ENCODE measurements around the gene ANKRD34C.

The ANKRD34C gene

DNA sequence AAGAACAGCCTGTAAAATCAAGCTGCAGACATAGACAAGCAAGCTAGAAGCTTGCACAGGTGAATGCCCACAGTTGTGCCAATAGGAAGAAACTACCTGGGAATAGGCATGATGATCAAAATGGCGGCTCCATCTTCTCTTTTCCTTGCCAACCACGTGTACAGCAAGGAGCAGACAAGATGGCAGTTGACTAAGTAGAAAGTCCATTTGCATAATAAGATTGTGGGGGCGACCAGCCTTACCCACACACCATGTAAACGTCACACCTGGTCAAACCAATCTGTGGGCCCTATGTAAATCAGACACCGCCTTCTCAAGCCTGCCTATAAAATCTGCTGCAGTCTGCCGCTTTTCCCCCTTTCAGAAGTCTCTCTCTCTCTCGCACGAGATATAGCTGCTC is 25.1 kb upstream of the ANKRD34C start:
- no peak overlapping the region for H3K4me2 ChIP-seq (ENCODE audit: low read depth, low read length)
- H3K9ac ChIP-seq (ENCODE audit: low read length): no peak overlapping the region
- H3K9me3 ChIP-seq (replicated peaks; ENCODE audit: insufficient read depth, low read length): no peaks in the 10 kb centered on the region
- H3K4me1 ChIP-seq (ENCODE audit: low read length): no peaks in the 10 kb centered on the region
- TF ChIP-seq EZH2 (optimal IDR thresholded peaks at IDR 0.05; ENCODE audit: low read depth, low read length) (no peak), CTCF (IDR thresholded peaks at IDR 0.05; ENCODE audit: low read length) (no peak), EZH2phosphoT487 (IDR thresholded peaks at IDR 0.05; ENCODE audit: low read length) (no peak)
- H3K27me3 ChIP-seq (replicated peaks; ENCODE audit: insufficient read depth, low read length): no peaks in the 10 kb centered on the region
- H3K27ac ChIP-seq (ENCODE audit: low read length): no peak overlapping the region
- no peak overlapping the region for H2AFZ ChIP-seq (ENCODE audit: low read length)
- no peaks in the 10 kb centered on the region for H3K9me2 ChIP-seq (replicated peaks; ENCODE audit: insufficient read depth, low read length)
- H4K20me1 ChIP-seq (ENCODE audit: insufficient read depth, low read length): no peaks in the 10 kb centered on the region
- no peaks in the 10 kb centered on the region for H3K79me2 ChIP-seq (ENCODE audit: low read length)
- H3F3A ChIP-seq (ENCODE audit: insufficient read depth, low read length): no peaks in the 10 kb centered on the region
- DNase-seq: no peak
- H3K36me3 ChIP-seq (replicated peaks; ENCODE audit: insufficient read depth, low read length): no peaks in the 10 kb centered on the region
- no peak overlapping the region for H3K4me3 ChIP-seq (ENCODE audit: low read length)

- no peak for DNase-seq
- no peak for TF ChIP-seq EZH2 (optimal IDR thresholded peaks at IDR 0.05; ENCODE audit: low read depth, low read length)
- TF ChIP-seq EZH2phosphoT487 (IDR thresholded peaks at IDR 0.05; ENCODE audit: low read length): no peak
- TF ChIP-seq CTCF (IDR thresholded peaks at IDR 0.05; ENCODE audit: low read length): no peak
- Histone ChIP-seq H3F3A (ENCODE audit: insufficient read depth, low read length) (no peaks in the 10 kb centered on the region), H3K79me2 (ENCODE audit: low read length) (no peaks in the 10 kb centered on the region), H3K27me3 (replicated peaks; ENCODE audit: insufficient read depth, low read length) (no peaks in the 10 kb centered on the region), H3K4me3 (ENCODE audit: low read length) (no peak overlapping the region), H3K9ac (ENCODE audit: low read length) (no peak overlapping the region), H3K36me3 (replicated peaks; ENCODE audit: insufficient read depth, low read length) (no peaks in the 10 kb centered on the region), H3K4me1 (ENCODE audit: low read length) (no peaks in the 10 kb centered on the region), H3K9me2 (replicated peaks; ENCODE audit: insufficient read depth, low read length) (no peaks in the 10 kb centered on the region), H2AFZ (ENCODE audit: low read length) (no peak overlapping the region), H3K27ac (ENCODE audit: low read length) (no peak overlapping the region), H3K9me3 (replicated peaks; ENCODE audit: insufficient read depth, low read length) (no peaks in the 10 kb centered on the region), H4K20me1 (ENCODE audit: insufficient read depth, low read length) (no peaks in the 10 kb centered on the region), H3K4me2 (ENCODE audit: low read depth, low read length) (no peak overlapping the region)
Observed at GRCh38 chr15:79261836-79262235, 20.7 kb upstream of the ANKRD34C start.

DNA sequence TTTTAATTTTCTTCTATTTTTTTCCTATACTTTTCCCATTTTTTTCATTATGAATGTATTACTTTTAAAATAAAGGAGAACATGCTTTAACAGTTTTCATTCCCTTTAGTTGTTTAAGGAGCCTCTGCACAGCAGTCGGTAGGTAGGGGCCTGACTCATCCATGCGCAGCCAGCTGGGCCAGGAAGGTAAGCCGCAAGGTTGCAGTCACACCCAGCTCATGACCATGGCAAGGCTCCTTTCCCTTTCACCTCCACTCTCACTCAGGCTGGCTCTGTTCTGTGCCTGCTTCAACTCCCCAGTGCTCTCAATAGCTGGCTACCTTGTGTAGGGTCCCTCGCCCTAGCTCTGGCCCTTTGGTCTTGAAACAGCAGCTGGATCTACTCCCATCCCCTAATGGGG is 17.4 kb upstream of the ANKRD34C start:
- DNase-seq: no peak
- Histone ChIP-seq H3F3A (ENCODE audit: insufficient read depth, low read length) (no peaks in the 10 kb centered on the region), H3K4me3 (ENCODE audit: low read length) (no peak overlapping the region), H3K27ac (ENCODE audit: low read length) (no peak overlapping the region), H3K36me3 (replicated peaks; ENCODE audit: insufficient read depth, low read length) (no peaks in the 10 kb centered on the region), H3K4me2 (ENCODE audit: low read depth, low read length) (no peak overlapping the region), H3K9me3 (replicated peaks; ENCODE audit: insufficient read depth, low read length) (no peaks in the 10 kb centered on the region), H3K4me1 (ENCODE audit: low read length) (no peaks in the 10 kb centered on the region), H2AFZ (ENCODE audit: low read length) (no peak overlapping the region), H3K9me2 (replicated peaks; ENCODE audit: insufficient read depth, low read length) (no peaks in the 10 kb centered on the region), H3K79me2 (ENCODE audit: low read length) (no peaks in the 10 kb centered on the region), H4K20me1 (ENCODE audit: insufficient read depth, low read length) (no peaks in the 10 kb centered on the region), H3K27me3 (replicated peaks; ENCODE audit: insufficient read depth, low read length) (no peaks in the 10 kb centered on the region), H3K9ac (ENCODE audit: low read length) (no peak overlapping the region)
- TF ChIP-seq CTCF (IDR thresholded peaks at IDR 0.05; ENCODE audit: low read length) (no peak), EZH2 (optimal IDR thresholded peaks at IDR 0.05; ENCODE audit: low read depth, low read length) (no peak), EZH2phosphoT487 (IDR thresholded peaks at IDR 0.05; ENCODE audit: low read length) (no peak)

Data from MM.1S (cell line).